ENCODE data around the gene TRIM44.

Gene TRIM44

GRCh38 chr11:35825386-35825785, 162.8 kb downstream of the TRIM44 start:
- H3K27me3 ChIP-seq (ENCODE audit: low read length) = no peaks in the 10 kb centered on the region
- no peak overlapping the region for H3K4me2 ChIP-seq (ENCODE audit: low read depth, low read length, poor library complexity, severe bottlenecking)
- TF ChIP-seq EZH2phosphoT487 (conservative IDR thresholded peaks at IDR 0.05; ENCODE audit: low read length) = no peak
- no peak for TF ChIP-seq CTCF (IDR thresholded peaks at IDR 0.05; ENCODE audit: insufficient read depth, low read length, poor library complexity, severe bottlenecking)
- H3K36me3 ChIP-seq (ENCODE audit: low read length) = no peaks in the 10 kb centered on the region
- no peak overlapping the region for H2AFZ ChIP-seq (ENCODE audit: low read depth, low read length, severe bottlenecking)
- H3K9me2 ChIP-seq (replicated peaks; ENCODE audit: insufficient read depth, low read length) = no peaks in the 10 kb centered on the region
- H3K9me3 ChIP-seq (ENCODE audit: insufficient read depth, low read length) = no peaks in the 10 kb centered on the region
- H3K9ac ChIP-seq (ENCODE audit: low read length) = no peak overlapping the region
- H3F3A ChIP-seq (ENCODE audit: insufficient read depth) = no peaks in the 10 kb centered on the region
- no peak overlapping the region for H3K4me3 ChIP-seq (ENCODE audit: insufficient read depth, low read length, poor library complexity, severe bottlenecking)
- no peaks in the 10 kb centered on the region for H4K20me1 ChIP-seq (ENCODE audit: low read depth, low read length)
- no peaks in the 10 kb centered on the region for H3K79me2 ChIP-seq (ENCODE audit: insufficient read depth, low read length)
- H3K27ac ChIP-seq (ENCODE audit: low read depth, low read length) = no peak overlapping the region

GRCh38 chr11:35826006-35826405, 163.4 kb downstream of the TRIM44 start:
- no peak overlapping the region for H3K27ac ChIP-seq (ENCODE audit: low read depth, low read length)
- H3K36me3 ChIP-seq (ENCODE audit: low read length) = no peaks in the 10 kb centered on the region
- H3K9me3 ChIP-seq (ENCODE audit: insufficient read depth, low read length) = no peaks in the 10 kb centered on the region
- no peaks in the 10 kb centered on the region for H3K27me3 ChIP-seq (ENCODE audit: low read length)
- no peak overlapping the region for H2AFZ ChIP-seq (ENCODE audit: low read depth, low read length, severe bottlenecking)
- H3K9ac ChIP-seq (ENCODE audit: low read length) = no peak overlapping the region
- no peaks in the 10 kb centered on the region for H3K79me2 ChIP-seq (ENCODE audit: insufficient read depth, low read length)
- no peaks in the 10 kb centered on the region for H3F3A ChIP-seq (ENCODE audit: insufficient read depth)
- no peak overlapping the region for H3K4me2 ChIP-seq (ENCODE audit: low read depth, low read length, poor library complexity, severe bottlenecking)
- no peaks in the 10 kb centered on the region for H3K9me2 ChIP-seq (replicated peaks; ENCODE audit: insufficient read depth, low read length)
- H3K4me3 ChIP-seq (ENCODE audit: insufficient read depth, low read length, poor library complexity, severe bottlenecking) = no peak overlapping the region
- H4K20me1 ChIP-seq (ENCODE audit: low read depth, low read length) = no peaks in the 10 kb centered on the region
- TF ChIP-seq CTCF (IDR thresholded peaks at IDR 0.05; ENCODE audit: insufficient read depth, low read length, poor library complexity, severe bottlenecking) (no peak), EZH2phosphoT487 (conservative IDR thresholded peaks at IDR 0.05; ENCODE audit: low read length) (no peak)

GRCh38 chr11:35826949-35827348, 164.4 kb downstream of the TRIM44 start:
- H3K27ac ChIP-seq (ENCODE audit: low read depth, low read length) = no peak overlapping the region
- TF ChIP-seq EZH2phosphoT487 (conservative IDR thresholded peaks at IDR 0.05; ENCODE audit: low read length) = no peak
- TF ChIP-seq CTCF (IDR thresholded peaks at IDR 0.05; ENCODE audit: insufficient read depth, low read length, poor library complexity, severe bottlenecking) = no peak
- H3K9me2 ChIP-seq (replicated peaks; ENCODE audit: insufficient read depth, low read length) = no peaks in the 10 kb centered on the region
- no peaks in the 10 kb centered on the region for H4K20me1 ChIP-seq (ENCODE audit: low read depth, low read length)
- no peak overlapping the region for H2AFZ ChIP-seq (ENCODE audit: low read depth, low read length, severe bottlenecking)
- H3K9ac ChIP-seq (ENCODE audit: low read length) = no peak overlapping the region
- no peak overlapping the region for H3K4me3 ChIP-seq (ENCODE audit: insufficient read depth, low read length, poor library complexity, severe bottlenecking)
- no peaks in the 10 kb centered on the region for H3K36me3 ChIP-seq (ENCODE audit: low read length)
- no peaks in the 10 kb centered on the region for H3K27me3 ChIP-seq (ENCODE audit: low read length)
- H3K9me3 ChIP-seq (ENCODE audit: insufficient read depth, low read length) = no peaks in the 10 kb centered on the region
- no peaks in the 10 kb centered on the region for H3K79me2 ChIP-seq (ENCODE audit: insufficient read depth, low read length)
- no peaks in the 10 kb centered on the region for H3F3A ChIP-seq (ENCODE audit: insufficient read depth)
- no peak overlapping the region for H3K4me2 ChIP-seq (ENCODE audit: low read depth, low read length, poor library complexity, severe bottlenecking)

Measured in SU-DHL-6 (cell line).